Endothelial cell of umbilical vein (primary cell): ENCODE measurements around the gene RASGRP1.

ENCODE experiments used
- MYC ChIP-seq: IDR thresholded peaks from one replicate; pipeline ENCODE4 v1.6.1; 2011; ENCODE audit warnings: mild to moderate bottlenecking, low read depth, low read length
- POLR2A ChIP-seq: IDR thresholded peaks from 2 replicates; pipeline ENCODE4 v1.6.1; 2012; ENCODE audit warnings: low read depth, mild to moderate bottlenecking, control low read depth, low read length
- POLR2AphosphoS5 ChIP-seq: IDR thresholded peaks from 2 replicates; pipeline ENCODE4 v1.6.1; 2012; ENCODE audit warnings: low read depth, mild to moderate bottlenecking, control low read depth, low read length, moderate library complexity; ENCODE audit not compliant: insufficient read depth
- TF ChIP-seq, protein P1 (sequence below), 2 donors: IDR thresholded peaks; 1 replicate in 1 of 2; 2 replicates in 1 of 2; pipeline ENCODE4 v1.5.1; 2011; ENCODE audit warnings: low read length in 2 of 2, mild to moderate bottlenecking in 2 of 2, moderate library complexity in 2 of 2, control low read depth in 1 of 2, inconsistent platforms in 1 of 2, low read depth in 1 of 2; ENCODE audit not compliant: insufficient read depth in 1 of 2; ENCODE audit errors: extremely low read depth in 1 of 2
- TF ChIP-seq, protein P2 (sequence below): IDR thresholded peaks from 2 replicates; pipeline ENCODE4 v1.6.1; 2011; ENCODE audit not compliant: insufficient read depth, insufficient read length

DNA sequence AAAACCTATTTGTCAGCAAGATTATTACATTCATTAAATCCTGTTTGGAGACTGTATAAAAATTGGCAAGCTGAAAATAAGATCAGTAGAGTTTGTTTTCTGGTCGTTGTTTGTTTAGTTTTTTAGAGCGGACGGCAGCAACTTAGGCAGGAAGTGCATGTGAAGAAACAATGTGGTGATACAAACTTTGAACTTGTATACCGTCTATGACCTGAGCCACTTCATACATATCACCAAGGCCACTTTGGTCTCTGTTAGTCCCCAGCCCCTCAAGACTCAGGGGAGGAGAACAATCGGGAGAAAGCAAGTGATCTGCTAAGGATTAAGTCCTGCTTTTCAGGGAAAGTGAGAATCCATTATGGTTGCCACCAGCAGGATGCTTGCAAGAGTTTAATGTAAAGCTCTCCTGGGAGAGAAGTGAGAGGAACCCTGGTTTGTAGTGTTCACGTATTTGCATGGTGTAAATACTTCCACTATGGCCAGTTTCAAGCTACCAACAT lies 31.1 kb downstream of the RASGRP1 start:
- TF ChIP-seq MYC = no peak
- TF ChIP-seq, protein P1, sequence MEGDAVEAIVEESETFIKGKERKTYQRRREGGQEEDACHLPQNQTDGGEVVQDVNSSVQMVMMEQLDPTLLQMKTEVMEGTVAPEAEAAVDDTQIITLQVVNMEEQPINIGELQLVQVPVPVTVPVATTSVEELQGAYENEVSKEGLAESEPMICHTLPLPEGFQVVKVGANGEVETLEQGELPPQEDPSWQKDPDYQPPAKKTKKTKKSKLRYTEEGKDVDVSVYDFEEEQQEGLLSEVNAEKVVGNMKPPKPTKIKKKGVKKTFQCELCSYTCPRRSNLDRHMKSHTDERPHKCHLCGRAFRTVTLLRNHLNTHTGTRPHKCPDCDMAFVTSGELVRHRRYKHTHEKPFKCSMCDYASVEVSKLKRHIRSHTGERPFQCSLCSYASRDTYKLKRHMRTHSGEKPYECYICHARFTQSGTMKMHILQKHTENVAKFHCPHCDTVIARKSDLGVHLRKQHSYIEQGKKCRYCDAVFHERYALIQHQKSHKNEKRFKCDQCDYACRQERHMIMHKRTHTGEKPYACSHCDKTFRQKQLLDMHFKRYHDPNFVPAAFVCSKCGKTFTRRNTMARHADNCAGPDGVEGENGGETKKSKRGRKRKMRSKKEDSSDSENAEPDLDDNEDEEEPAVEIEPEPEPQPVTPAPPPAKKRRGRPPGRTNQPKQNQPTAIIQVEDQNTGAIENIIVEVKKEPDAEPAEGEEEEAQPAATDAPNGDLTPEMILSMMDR (IDR thresholded peaks at IDR 0.05; ENCODE audit: extremely low read depth in 1 of 2, insufficient read depth in 1 of 2, low read depth in 1 of 2, low read length in 2 of 2) = no peak
- TF ChIP-seq POLR2A = no peak
- no peak for TF ChIP-seq POLR2AphosphoS5
- TF ChIP-seq, protein P2, sequence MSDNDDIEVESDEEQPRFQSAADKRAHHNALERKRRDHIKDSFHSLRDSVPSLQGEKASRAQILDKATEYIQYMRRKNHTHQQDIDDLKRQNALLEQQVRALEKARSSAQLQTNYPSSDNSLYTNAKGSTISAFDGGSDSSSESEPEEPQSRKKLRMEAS = no peak
